GM19438 (cell line): ENCODE results near the gene ITGB4.
A peak's percentile ranks its signal among the peaks of the same experiment; 100 is the strongest.

Experiments used
- ATAC-seq: cut with Tn5 transposase; IDR thresholded peaks from one replicate; pipeline ENCODE4 v1.9.1; 2021; ENCODE audit warnings: low read depth; ENCODE audit not compliant: unreplicated experiment

ITGB4 gene

GRCh38 chr17:75783069-75783783, 62.0 kb downstream of the ITGB4 start:
- ATAC-seq = no peak

GRCh38 chr17:75783803-75784472, 62.7 kb downstream of the ITGB4 start:
- no peak for ATAC-seq

- ATAC-seq = peak; percentile 59
These were observed 63.3 kb downstream of the ITGB4 start, which contains the start of gene UNK for GRCh38 chr17:75784473-75785015. Gene UNK, plus strand, starts transcription at chr17:75784806. Its CDS starts 75 bp downstream, at chr17:75784881.

GRCh38 chr17:75785016-75785890, 64.0 kb downstream of the ITGB4 start:
- peak; percentile 45 for ATAC-seq

DNA sequence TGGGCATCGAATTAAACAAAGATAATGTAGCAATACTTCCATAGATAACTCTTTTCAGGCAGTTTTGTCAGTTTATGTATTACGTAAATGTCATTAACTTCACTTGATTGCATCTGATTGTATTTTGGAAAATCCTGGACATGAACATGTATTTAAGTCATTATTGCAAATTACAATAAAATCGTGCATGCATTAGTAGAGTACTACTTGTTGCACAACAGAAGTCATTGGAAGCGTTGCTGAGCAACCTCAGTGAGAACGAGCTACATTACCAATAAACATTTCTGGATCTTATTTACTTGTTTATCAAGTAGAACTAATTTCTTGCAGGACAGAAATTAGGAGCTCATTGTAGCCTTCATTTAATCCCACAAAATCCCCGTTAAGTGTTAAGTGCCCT, 70.0 kb downstream of the ITGB4 start:
- no peak for ATAC-seq

- no peak for ATAC-seq
These were observed 72.2 kb downstream of the ITGB4 start for GRCh38 chr17:75793460-75793859.

DNA sequence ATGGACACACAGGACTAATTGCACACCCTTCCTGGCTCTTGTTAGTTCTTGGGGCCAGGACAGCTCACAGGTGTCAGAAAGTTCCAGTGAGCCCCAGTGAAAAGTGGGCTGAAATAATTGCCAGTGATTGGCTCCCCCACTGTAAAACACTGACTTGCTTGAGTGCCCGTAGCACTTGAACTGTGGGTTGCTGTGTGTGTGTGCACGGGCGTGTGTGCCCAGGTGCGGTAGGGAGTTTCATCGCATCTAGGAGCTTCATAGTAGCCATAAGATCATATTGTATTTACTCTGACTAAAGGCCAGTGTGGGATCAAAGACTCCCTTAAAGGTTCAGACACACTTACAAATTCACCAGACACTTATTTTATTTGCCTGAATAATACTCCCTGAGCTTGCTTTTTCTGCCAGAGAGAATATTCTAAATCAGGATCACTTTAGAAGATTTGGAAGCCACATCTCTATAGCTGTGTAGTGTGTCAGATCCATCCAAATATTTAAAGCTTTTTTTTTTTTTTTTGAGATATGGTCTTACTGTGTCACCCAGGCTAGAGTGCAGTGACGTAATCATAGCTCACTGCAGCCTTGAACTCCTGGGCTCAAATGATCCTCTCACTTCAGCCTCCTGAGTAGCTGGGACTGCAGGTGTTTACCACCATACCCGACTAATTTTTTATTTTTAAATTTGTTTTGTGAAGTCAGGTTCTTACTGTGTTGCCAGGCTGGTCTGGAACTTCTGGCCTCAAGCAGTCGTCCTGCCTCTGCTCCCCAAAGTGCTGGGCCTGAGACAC, 74.8 kb downstream of the ITGB4 start:
- no peak for ATAC-seq

DNA sequence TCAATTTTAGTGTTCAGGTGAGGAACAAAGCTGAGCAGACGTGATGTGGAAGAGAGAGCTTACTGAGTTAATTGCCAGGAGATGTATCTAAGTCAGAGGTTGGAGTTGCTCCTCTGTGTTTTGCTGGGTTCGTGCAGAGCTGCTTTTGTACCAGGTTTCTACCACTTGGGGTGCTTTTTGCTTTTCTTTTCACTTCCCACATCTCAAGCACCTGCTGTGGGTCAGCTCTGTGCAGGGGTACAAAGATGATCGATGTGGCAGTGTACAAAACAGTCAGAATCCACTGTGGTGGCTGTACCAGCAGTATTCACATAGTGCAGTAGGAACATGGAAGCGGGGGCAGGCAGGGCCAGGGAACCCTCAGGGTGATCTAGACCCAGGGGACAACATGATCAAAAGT, 78.1 kb downstream of the ITGB4 start:
- no peak for ATAC-seq

GRCh38 chr17:75803883-75804282, 82.6 kb downstream of the ITGB4 start:
- no peak for ATAC-seq

DNA sequence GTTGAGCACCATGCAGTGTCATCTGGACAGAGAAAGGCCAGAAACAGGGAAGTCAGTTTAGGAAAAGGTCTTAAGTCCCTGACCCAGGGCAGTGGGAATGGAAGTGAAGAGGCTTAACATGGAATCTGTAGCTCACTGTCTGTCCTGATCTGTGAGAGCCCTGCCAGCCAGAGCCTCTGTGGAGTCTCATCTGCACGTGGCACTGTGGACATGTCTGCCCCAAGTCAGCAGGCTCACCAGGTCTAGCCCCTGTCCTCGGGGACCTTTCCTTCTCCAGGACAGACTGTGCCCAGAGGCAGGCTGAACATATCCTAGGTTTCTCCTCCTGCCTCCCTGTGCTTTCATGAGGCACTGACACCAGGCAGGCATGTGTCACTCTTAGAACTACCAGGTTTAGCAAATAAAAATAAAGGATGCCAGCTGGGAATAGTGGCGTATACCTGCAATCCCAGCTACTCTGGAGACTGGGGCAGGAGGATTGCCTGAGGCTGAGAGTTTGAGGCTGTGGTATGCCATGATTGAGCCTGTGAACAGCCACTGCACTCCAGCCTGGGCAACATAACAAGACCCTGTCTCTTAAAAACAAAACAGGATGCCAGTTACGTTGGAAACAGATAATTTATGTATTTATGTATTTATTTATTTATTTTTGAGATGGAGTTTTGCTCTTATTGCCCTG, 85.7 kb downstream of the ITGB4 start:
- no peak for ATAC-seq
